Neural cell (in vitro differentiated cells): ENCODE measurements around the gene GGCX. TPM values are rescaled to one million over a fixed set of nuclear protein-coding genes. Genes with fewer than 3 reads are reported as not detected.

Experiments used
- H2AFZ ChIP-seq: fragments of 200-600, 300-800 bp; sonication (generic), shearing (Covaris generic); 2 replicates; pipeline ENCODE4 v1.6.0; 2014; ENCODE audit warnings: low read depth, mild to moderate bottlenecking, antibody characterized with exemption, low read length, moderate library complexity
- H3F3A ChIP-seq: fragments of 200-600 bp; shearing (Covaris generic); 2 replicates; pipeline ENCODE4 v1.6.1; 2016; ENCODE audit warnings: mild to moderate bottlenecking, moderate library complexity, mixed read lengths, antibody characterized with exemption, low read length; ENCODE audit not compliant: insufficient read depth, poor library complexity, severe bottlenecking
- H3K27ac ChIP-seq: fragments of 200-600, 300-800 bp; sonication (generic), shearing (Covaris generic); 2 replicates; pipeline ENCODE4 v1.5.1; 2014; ENCODE audit warnings: mild to moderate bottlenecking, low read length, moderate library complexity
- H3K27me3 ChIP-seq: fragments of 300-800, 200-600 bp; sonication (generic), shearing (Covaris generic); 2 replicates; pipeline ENCODE4 v1.6.0; 2014; ENCODE audit warnings: mild to moderate bottlenecking, low read depth, low read length, moderate library complexity; ENCODE audit not compliant: insufficient read depth
- H3K36me3 ChIP-seq: fragments of 300-800, 200-600 bp; sonication (generic), shearing (Covaris generic); 2 replicates; pipeline ENCODE4 v1.5.1; 2014; ENCODE audit warnings: mild to moderate bottlenecking, antibody characterized with exemption, low read length, moderate library complexity; ENCODE audit not compliant: insufficient read depth
- H3K4me2 ChIP-seq: fragments of 300-800, 200-600 bp; sonication (generic), shearing (Covaris generic); 2 replicates; pipeline ENCODE4 v1.6.0; 2014; ENCODE audit warnings: mild to moderate bottlenecking, low read length
- H3K4me3 ChIP-seq: fragments of 300-800, 200-600 bp; sonication (generic), shearing (Covaris generic); 2 replicates; pipeline ENCODE4 v1.5.1; 2014; ENCODE audit warnings: mild to moderate bottlenecking, low read length, moderate library complexity
- H3K79me2 ChIP-seq: fragments of 200-600 bp; shearing (Covaris generic); replicated peaks from 2 replicates; pipeline ENCODE4 v1.6.0; 2014; ENCODE audit warnings: mild to moderate bottlenecking, low read length, moderate library complexity; ENCODE audit not compliant: insufficient read depth
- H3K9ac ChIP-seq: fragments of 300-800, 200-600 bp; sonication (generic), shearing (Covaris generic); 2 replicates; pipeline ENCODE4 v1.6.1; 2016; ENCODE audit warnings: mild to moderate bottlenecking, low read length, mixed read lengths
- H3K9me2 ChIP-seq: fragments of 200-600 bp; shearing (Covaris generic); 2 replicates; pipeline ENCODE4 v1.6.1; 2016; ENCODE audit warnings: mild to moderate bottlenecking, low read length, mixed read lengths; ENCODE audit not compliant: insufficient read depth
- H3K9me3 ChIP-seq: fragments of 200-600, 300-800 bp; sonication (generic), shearing (Covaris generic); 2 replicates; pipeline ENCODE4 v1.6.1; 2016; ENCODE audit warnings: mild to moderate bottlenecking, mixed run types, low read length, moderate library complexity, mixed read lengths
- H4K20me1 ChIP-seq: fragments of 200-600 bp; shearing (Covaris generic); 2 replicates; pipeline ENCODE4 v1.6.1; 2016; ENCODE audit warnings: mild to moderate bottlenecking, mixed run types; ENCODE audit not compliant: insufficient read depth
- CTCF ChIP-seq: fragments of 450-650 bp; IDR thresholded peaks from 2 replicates; pipeline ENCODE4 v1.5.1; 2014; ENCODE audit warnings: antibody characterized with exemption, mild to moderate bottlenecking, moderate library complexity; ENCODE audit not compliant: poor library complexity, severe bottlenecking
- EP300 ChIP-seq: fragments of 450-650 bp; conservative IDR thresholded peaks from 2 replicates; pipeline ENCODE4 v1.6.1; 2014; ENCODE audit warnings: antibody characterized with exemption, mild to moderate bottlenecking, moderate library complexity; ENCODE audit not compliant: poor library complexity, severe bottlenecking
- EZH2 ChIP-seq: fragments of 200-600, 300-800 bp; shearing (Covaris generic), sonication (generic); IDR thresholded peaks from 2 replicates; pipeline ENCODE4 v1.6.1; 2014; ENCODE audit warnings: antibody characterized with exemption, low read length, borderline replicate concordance, mild to moderate bottlenecking; ENCODE audit not compliant: insufficient read depth, poor library complexity, severe bottlenecking
- MXI1 ChIP-seq: fragments of 450-650 bp; conservative IDR thresholded peaks from 2 replicates; pipeline ENCODE4 v1.6.1; 2014; ENCODE audit warnings: antibody characterized with exemption, mild to moderate bottlenecking; ENCODE audit not compliant: poor library complexity, severe bottlenecking
- POLR2AphosphoS5 ChIP-seq: IDR thresholded peaks from 2 replicates; pipeline ENCODE4 v1.6.1; 2012
- RAD21 ChIP-seq: fragments of 450-650 bp; conservative IDR thresholded peaks from 2 replicates; pipeline ENCODE4 v1.6.1; 2014; ENCODE audit warnings: antibody characterized with exemption, mild to moderate bottlenecking, moderate library complexity
- REST ChIP-seq: IDR thresholded peaks from 2 replicates; pipeline ENCODE4 v1.6.1; 2012; ENCODE audit warnings: borderline replicate concordance
- SMC3 ChIP-seq: fragments of 450-650 bp; conservative IDR thresholded peaks from 2 replicates; pipeline ENCODE4 v1.6.1; 2014; ENCODE audit warnings: antibody characterized with exemption, mild to moderate bottlenecking, moderate library complexity; ENCODE audit not compliant: poor library complexity
- TAF1 ChIP-seq: IDR thresholded peaks from 2 replicates; pipeline ENCODE4 v1.6.1; 2012; ENCODE audit warnings: low read depth
- polyA plus RNA-seq: library from polyadenylated mRNA; depleted of rRNA; stranded (reverse); fragments of >200 nt; gene quantifications from 2 replicates; pipeline ENCODE4 v1.2.3, GENCODE V29; 2014

The GGCX gene
- polyA plus RNA-seq, 1 donor from 2014 or later = 41.4 TPM

DNA sequence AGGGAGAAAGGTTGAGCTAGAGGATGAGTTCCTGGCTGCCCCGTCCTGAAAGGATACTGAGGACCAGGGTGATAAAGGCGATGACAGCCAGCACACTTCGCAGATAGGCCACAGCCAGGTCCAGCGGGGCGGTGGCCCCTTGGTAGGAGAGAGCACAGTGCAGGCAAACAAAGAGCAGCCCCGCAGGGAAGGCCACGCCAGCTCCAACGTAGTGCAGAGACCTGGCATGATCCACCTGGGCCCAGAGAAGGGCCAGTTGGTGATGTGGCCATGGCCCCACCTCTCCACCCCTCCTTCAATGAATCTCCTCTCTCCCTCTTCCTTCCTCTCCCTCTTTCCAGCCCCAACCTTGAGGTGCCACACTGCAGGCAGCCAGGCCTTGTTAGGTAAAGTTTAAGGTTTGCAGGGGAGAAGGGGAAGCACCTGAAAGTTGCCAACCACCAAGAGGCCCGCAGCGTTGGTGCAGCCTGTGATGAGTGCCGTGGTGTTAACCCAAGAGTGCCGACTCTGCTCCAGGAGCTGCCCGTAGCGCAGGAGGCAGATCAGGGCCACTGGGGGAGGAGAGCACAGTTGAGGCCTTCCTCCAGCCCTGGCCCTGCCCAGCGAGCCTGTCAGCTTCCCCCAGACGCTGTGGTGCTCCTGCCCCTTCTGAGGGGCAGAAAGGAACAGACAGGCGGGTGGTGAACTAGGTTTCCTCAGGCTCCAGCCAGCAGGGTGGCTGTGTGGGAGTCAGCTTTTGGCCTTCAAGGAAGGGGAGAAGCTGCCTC, 38.4 kb upstream of the GGCX start:
- Histone ChIP-seq H3K27me3 (no peaks in the 10 kb centered on the region), H3F3A (no peaks in the 10 kb centered on the region), H3K4me2 (no peak overlapping the region), H3K4me3 (no peak overlapping the region), H3K36me3 (no peaks in the 10 kb centered on the region), H3K9me3 (no peaks in the 10 kb centered on the region), H3K9me2 (no peaks in the 10 kb centered on the region), H2AFZ (no peak overlapping the region), H3K27ac (no peak overlapping the region), H3K79me2 (peaks cover 11% of the 10 kb centered on the region), H3K9ac (no peak overlapping the region), H4K20me1 (no peaks in the 10 kb centered on the region)
- TF ChIP-seq EZH2 (no peak), EP300 (no peak), MXI1 (no peak), POLR2AphosphoS5 (no peak), TAF1 (no peak), SMC3 (no peak), REST (no peak), RAD21 (no peak), CTCF (no peak)

DNA sequence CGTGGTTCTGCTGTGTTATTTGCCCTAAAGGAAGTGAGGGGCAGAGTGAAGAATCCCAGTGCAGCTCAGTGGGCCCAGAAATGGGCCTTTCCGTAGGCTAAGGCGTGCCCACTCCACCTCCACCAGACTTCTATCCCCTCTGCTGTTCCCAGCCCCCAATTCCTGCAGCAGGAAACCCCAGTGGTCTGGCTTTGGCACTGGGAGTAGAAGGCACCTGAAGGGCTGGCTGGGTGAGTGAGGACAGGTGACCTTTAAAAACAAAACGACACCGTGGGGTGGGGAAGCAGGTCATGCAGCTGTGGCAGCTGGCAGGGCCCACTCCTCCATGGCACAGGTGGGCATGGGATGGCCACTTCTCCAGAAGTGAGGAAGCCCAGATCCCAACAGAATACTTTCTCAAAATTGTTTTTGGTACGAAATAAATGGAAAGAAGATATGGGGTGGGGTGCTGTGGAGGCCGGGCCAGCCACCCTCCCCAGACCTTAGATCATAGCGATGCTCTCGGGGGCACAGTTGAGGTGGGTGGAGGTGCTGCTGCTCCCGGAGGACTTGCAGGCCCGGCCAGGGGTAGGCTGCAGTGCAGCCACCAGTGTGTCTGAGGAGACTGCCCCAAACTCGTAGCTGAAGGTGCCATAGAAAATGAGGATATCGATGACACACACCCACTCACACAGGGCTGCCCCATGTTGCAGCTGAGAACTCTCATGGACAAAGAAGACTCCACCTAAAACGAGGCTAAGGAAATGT, 37.5 kb upstream of the GGCX start:
- Histone ChIP-seq H3K4me2 (no peak overlapping the region), H3K9me3 (no peaks in the 10 kb centered on the region), H3K27ac (no peak overlapping the region), H3K27me3 (no peaks in the 10 kb centered on the region), H3K9ac (no peak overlapping the region), H3K9me2 (no peaks in the 10 kb centered on the region), H4K20me1 (no peaks in the 10 kb centered on the region), H3K4me3 (no peak overlapping the region), H3K36me3 (no peaks in the 10 kb centered on the region), H2AFZ (no peak overlapping the region), H3K79me2 (peaks cover 11% of the 10 kb centered on the region), H3F3A (no peaks in the 10 kb centered on the region)
- TF ChIP-seq CTCF (no peak), TAF1 (no peak), RAD21 (no peak), POLR2AphosphoS5 (no peak), EP300 (no peak)
